ENCODE results near the gene TEDDM1. TPM values are rescaled to one million over a fixed set of nuclear protein-coding genes. Genes with fewer than 3 reads are reported as not detected.

TEDDM1 gene
- total and polyA plus RNA-seq, 2 donors (not counting 3 experiments of a cell fraction or from before 2014, with no cell fraction given), result not detected

DNA sequence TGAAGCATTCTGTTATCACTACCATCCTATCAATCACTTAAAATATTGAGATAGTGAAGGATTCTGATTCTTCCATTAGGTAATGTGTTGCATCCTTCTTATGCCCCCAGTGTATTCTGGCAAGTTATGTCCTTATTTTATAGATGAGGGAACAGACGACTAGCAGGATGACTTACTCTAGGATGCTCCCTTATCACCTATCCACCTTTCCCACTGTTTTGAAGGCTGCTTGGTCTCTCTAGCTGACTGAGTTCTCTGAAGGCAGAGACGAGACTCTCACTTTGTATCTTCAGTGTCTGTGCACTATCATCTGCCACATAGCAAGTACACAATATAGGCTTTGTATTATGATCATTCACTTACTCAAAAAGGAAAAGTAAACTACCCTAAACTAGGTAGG is 12.9 kb downstream of the TEDDM1 start:
- Histone ChIP-seq H3K9me3 (replicated peaks; ENCODE audit: control insufficient read depth, insufficient read depth, low read length) (no peaks in the 10 kb centered on the region), H3K36me3 (ENCODE audit: control insufficient read depth in 2 of 2, extremely low read depth in 1 of 2, insufficient read depth in 2 of 2, low read length in 2 of 2) (peaks cover 35 to 39% of the 10 kb centered on the region in 2 experiments), H3K4me2 (ENCODE audit: insufficient read depth, low read length) (no peak overlapping the region), H2AFZ (ENCODE audit: low read depth, low read length) (no peak overlapping the region), H3K9ac (replicated peaks; ENCODE audit: extremely low read depth, insufficient read depth, low read length) (no peak overlapping the region), H3K4me1 (ENCODE audit: control insufficient read depth, extremely low read depth, insufficient read depth, low read length) (peaks cover 4% of the 10 kb centered on the region), H3K27ac (ENCODE audit: insufficient read depth, low read depth, low read length) (no peak overlapping the region), H3K9me1 (replicated peaks; ENCODE audit: control insufficient read depth, extremely low read depth, insufficient read depth, low read length) (no peaks in the 10 kb centered on the region), H3K27me3 (ENCODE audit: control insufficient read depth in 2 of 2, insufficient read depth in 2 of 2, low read length in 2 of 2) (no peaks in the 10 kb centered on the region), H3K4me3 (replicated peaks in 1 of 3; ENCODE audit: insufficient read depth in 1 of 3, low read depth in 1 of 3, low read length in 3 of 3) (no peak overlapping the region), H4K20me1 (replicated peaks; ENCODE audit: control insufficient read depth, extremely low read depth, insufficient read depth, low read length) (peaks cover 5% of the 10 kb centered on the region), H3K79me2 (ENCODE audit: control insufficient read depth, insufficient read depth, low read length) (peaks cover 42% of the 10 kb centered on the region)
- BruUV-seq (replicated peaks), result no TSS peak
- FAIRE-seq, result no peak
- TF ChIP-seq GATA2 (IDR thresholded peaks at IDR 0.05; ENCODE audit: insufficient read depth, insufficient read length, low read depth, low read length) (no peak), JUN (IDR thresholded peaks at IDR 0.05; ENCODE audit: borderline replicate concordance, insufficient read depth, insufficient read length, low read depth) (no peak), FOS (IDR thresholded peaks at IDR 0.05; ENCODE audit: borderline replicate concordance, insufficient read depth, low read length) (no peak), EZH2 (IDR thresholded peaks at IDR 0.05; ENCODE audit: borderline replicate concordance, low read depth, low read length, severe bottlenecking) (no peak), POLR2AphosphoS5 (IDR thresholded peaks at IDR 0.05; ENCODE audit: insufficient read depth, low read depth, low read length) (no peak), MAX (IDR thresholded peaks at IDR 0.05; ENCODE audit: insufficient read depth, insufficient read length) (no peak), MYC (IDR thresholded peaks at IDR 0.05; ENCODE audit: low read depth, low read length) (no peak), CTCF (IDR thresholded peaks at IDR 0.05; ENCODE audit: extremely low read depth in 1 of 2, insufficient read depth in 1 of 2, low read depth in 1 of 2, low read length in 2 of 2) (no peak), POLR2A (IDR thresholded peaks at IDR 0.05; ENCODE audit: low read depth, low read length) (no peak)
- ChIA-PET CTCF (interaction anchor here (3.5 kb wide), 1 partner anchor 244 kb away, joined by 40 read pairs; no protein-coding TSS in a partner anchor), POLR2A (no interaction called here)
- no peak for DNase-seq (ENCODE audit: low read depth, low spot score)
- dilution Hi-C loops (cut with MboI; ENCODE audit: extremely low pct_ligation_motif_present, low sequenced_read_pairs) (no loop called here), intact Hi-C loops (cut with micrococcal nuclease) (no loop called here)

Measured in endothelial cell of umbilical vein (primary cell).